PC-3 (cell line): Measurements from ENCODE around the gene NOCT.

Experiments
- EZH2 ChIP-seq: fragments of 300-600 bp; sonication (generic); IDR thresholded peaks from one replicate; pipeline ENCODE4 v1.6.1; 2017; ENCODE audit warnings: antibody characterized with exemption, mild to moderate bottlenecking, low read length; ENCODE audit not compliant: unreplicated experiment
- EZH2phosphoT487 ChIP-seq: fragments of 300-600 bp; sonication (generic); IDR thresholded peaks from 2 replicates; pipeline ENCODE4 v1.6.1; 2018; ENCODE audit warnings: mild to moderate bottlenecking, antibody characterized with exemption, low read length, borderline replicate concordance
- TF ChIP-seq, protein P1 (sequence below): fragments of 300-600 bp; sonication (generic); conservative IDR thresholded peaks from 2 replicates; pipeline ENCODE4 v1.5.1; 2017; ENCODE audit warnings: antibody characterized with exemption, low read depth, mild to moderate bottlenecking, low read length

- TF ChIP-seq, protein P1, sequence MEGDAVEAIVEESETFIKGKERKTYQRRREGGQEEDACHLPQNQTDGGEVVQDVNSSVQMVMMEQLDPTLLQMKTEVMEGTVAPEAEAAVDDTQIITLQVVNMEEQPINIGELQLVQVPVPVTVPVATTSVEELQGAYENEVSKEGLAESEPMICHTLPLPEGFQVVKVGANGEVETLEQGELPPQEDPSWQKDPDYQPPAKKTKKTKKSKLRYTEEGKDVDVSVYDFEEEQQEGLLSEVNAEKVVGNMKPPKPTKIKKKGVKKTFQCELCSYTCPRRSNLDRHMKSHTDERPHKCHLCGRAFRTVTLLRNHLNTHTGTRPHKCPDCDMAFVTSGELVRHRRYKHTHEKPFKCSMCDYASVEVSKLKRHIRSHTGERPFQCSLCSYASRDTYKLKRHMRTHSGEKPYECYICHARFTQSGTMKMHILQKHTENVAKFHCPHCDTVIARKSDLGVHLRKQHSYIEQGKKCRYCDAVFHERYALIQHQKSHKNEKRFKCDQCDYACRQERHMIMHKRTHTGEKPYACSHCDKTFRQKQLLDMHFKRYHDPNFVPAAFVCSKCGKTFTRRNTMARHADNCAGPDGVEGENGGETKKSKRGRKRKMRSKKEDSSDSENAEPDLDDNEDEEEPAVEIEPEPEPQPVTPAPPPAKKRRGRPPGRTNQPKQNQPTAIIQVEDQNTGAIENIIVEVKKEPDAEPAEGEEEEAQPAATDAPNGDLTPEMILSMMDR: no peak
- TF ChIP-seq EZH2 (no peak), EZH2phosphoT487 (no peak)
Measured at GRCh38 chr4:139038874-139039443, 23.4 kb downstream of the NOCT start.
